Astrocyte (in vitro differentiated cells and primary cell): Measurements from ENCODE around the gene LRRC8D.

Source experiments
- CTCF ChIP-seq: IDR thresholded peaks from 2 replicates; pipeline ENCODE4 v1.5.1; 2011; ENCODE audit warnings: low read depth, mild to moderate bottlenecking, inconsistent platforms, low read length, moderate library complexity; ENCODE audit not compliant: insufficient read depth
- EZH2 ChIP-seq: IDR thresholded peaks from 2 replicates; pipeline ENCODE4 v1.6.1; 2012; ENCODE audit warnings: mild to moderate bottlenecking, low read length, inconsistent platforms; ENCODE audit not compliant: insufficient read depth

- TF ChIP-seq CTCF (no peak), EZH2 (no peak)
Measured at GRCh38 chr1:89900323-89900722, 79.5 kb downstream of the LRRC8D start.
